CD4-positive, alpha-beta T cell treated with Interferon alpha-2 for 1 hour (primary cell): Measurements from ENCODE around the gene NHSL2.
A peak's percentile ranks its signal among the peaks of the same experiment; 100 is the strongest.

ENCODE experiments used
- DNase-seq, 2 donors: peaks; one replicate each; pipeline ENCODE4 v3.0.0-alpha.2; 2020 to 2022

The NHSL2 gene

GRCh38 chrX:72114807-72115206 is 204.2 kb downstream of the NHSL2 start:
- no peak for DNase-seq

- DNase-seq = no peak
These were observed 204.7 kb downstream of the NHSL2 start for GRCh38 chrX:72115380-72115779.

GRCh38 chrX:72117636-72118210 is 207.1 kb downstream of the NHSL2 start:
- no peak for DNase-seq

- DNase-seq = no peak
These were observed 210.2 kb downstream of the NHSL2 start for GRCh38 chrX:72120837-72121236.

GRCh38 chrX:72121383-72121782 is 210.7 kb downstream of the NHSL2 start:
- DNase-seq = peak; percentile 55 to 67

- no peak for DNase-seq
These were observed 212.1 kb downstream of the NHSL2 start for GRCh38 chrX:72122621-72123337.

GRCh38 chrX:72123471-72124185 is 213.0 kb downstream of the NHSL2 start:
- peak in 1 of 2 donors; percentile 42 for DNase-seq

- DNase-seq = no peak
These were observed 214.0 kb downstream of the NHSL2 start for GRCh38 chrX:72124540-72125201.

GRCh38 chrX:72125331-72126047 is 214.8 kb downstream of the NHSL2 start:
- no peak for DNase-seq

- DNase-seq = no peak
These were observed 215.4 kb downstream of the NHSL2 start for GRCh38 chrX:72126048-72126415.

GRCh38 chrX:72126539-72127140 is 216.0 kb downstream of the NHSL2 start:
- DNase-seq = peak; percentile 79 to 83

- no peak for DNase-seq
These were observed 216.7 kb downstream of the NHSL2 start for GRCh38 chrX:72127332-72127731.

GRCh38 chrX:72128183-72128834 is 217.7 kb downstream of the NHSL2 start:
- DNase-seq = no peak

GRCh38 chrX:72128881-72129280 is 218.2 kb downstream of the NHSL2 start:
- peak in 1 of 2 donors; percentile 25 for DNase-seq

- no peak for DNase-seq
These were observed 219.0 kb downstream of the NHSL2 start for GRCh38 chrX:72129661-72130060.

- no peak for DNase-seq
These were observed 219.6 kb downstream of the NHSL2 start for GRCh38 chrX:72130156-72130761.

GRCh38 chrX:72130762-72131250 is 220.2 kb downstream of the NHSL2 start:
- no peak for DNase-seq

- peak; percentile 59 to 68 for DNase-seq
These were observed 221.0 kb downstream of the NHSL2 start, which contains the start of gene RTL5 for GRCh38 chrX:72131317-72132294. Gene RTL5, minus strand, starts transcription at chrX:72131915.

GRCh38 chrX:72132456-72132855 is 221.8 kb downstream of the NHSL2 start:
- DNase-seq = no peak
